HepG2 (cell line): ENCODE measurements around the gene DDX6.

ENCODE experiments used
- ZNF558 ChIP-seq: sonication (generic); formaldehyde crosslinking; IDR thresholded peaks from 2 replicates; pipeline ENCODE4 v1.9.0; 2022; ENCODE audit warnings: mild to moderate bottlenecking, missing genetic modification reagents, borderline replicate concordance
- TF ChIP-seq, protein P1 (sequence below): sonication (generic); formaldehyde crosslinking; IDR thresholded peaks from 2 replicates; pipeline ENCODE4 v1.5.0; 2020; ENCODE audit warnings: mild to moderate bottlenecking, missing genetic modification reagents, moderate library complexity
- TF ChIP-seq, protein P2 (sequence below): sonication (generic); formaldehyde crosslinking; conservative IDR thresholded peaks from 2 replicates; pipeline ENCODE4 v1.4.0; 2020; ENCODE audit warnings: missing genetic modification reagents

DNA sequence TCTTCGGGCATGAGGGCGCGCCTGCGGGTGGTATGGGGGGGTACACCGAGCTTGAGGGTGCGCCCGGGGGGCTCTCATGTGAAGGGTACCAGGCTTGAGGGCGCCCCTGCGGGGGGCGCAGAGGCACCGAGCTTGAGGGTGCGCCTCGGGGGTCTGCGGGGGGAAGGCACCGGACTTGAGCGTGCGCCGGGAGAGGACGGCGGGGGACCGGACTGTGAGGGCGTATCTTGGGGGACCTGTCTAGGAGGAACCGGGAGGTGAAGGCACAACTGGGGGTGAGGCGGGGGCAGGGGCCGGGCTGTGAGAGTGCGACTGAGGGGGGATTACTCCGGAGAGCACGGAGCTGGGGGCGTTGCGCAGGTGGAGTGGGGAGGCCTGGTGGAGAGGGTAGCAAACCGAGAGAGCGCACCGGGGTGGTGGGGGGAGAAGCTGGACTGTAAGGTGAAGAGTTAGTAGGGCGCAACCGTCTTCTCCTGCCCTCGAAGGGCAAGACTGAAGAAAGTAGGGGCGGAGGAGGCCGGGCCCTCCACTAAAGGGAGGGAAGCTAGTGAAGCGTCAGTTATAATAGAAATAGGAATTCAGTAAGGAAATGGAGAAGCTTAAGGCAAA lies 1.1 kb upstream of the DDX6 start:
- TF ChIP-seq, protein P1, sequence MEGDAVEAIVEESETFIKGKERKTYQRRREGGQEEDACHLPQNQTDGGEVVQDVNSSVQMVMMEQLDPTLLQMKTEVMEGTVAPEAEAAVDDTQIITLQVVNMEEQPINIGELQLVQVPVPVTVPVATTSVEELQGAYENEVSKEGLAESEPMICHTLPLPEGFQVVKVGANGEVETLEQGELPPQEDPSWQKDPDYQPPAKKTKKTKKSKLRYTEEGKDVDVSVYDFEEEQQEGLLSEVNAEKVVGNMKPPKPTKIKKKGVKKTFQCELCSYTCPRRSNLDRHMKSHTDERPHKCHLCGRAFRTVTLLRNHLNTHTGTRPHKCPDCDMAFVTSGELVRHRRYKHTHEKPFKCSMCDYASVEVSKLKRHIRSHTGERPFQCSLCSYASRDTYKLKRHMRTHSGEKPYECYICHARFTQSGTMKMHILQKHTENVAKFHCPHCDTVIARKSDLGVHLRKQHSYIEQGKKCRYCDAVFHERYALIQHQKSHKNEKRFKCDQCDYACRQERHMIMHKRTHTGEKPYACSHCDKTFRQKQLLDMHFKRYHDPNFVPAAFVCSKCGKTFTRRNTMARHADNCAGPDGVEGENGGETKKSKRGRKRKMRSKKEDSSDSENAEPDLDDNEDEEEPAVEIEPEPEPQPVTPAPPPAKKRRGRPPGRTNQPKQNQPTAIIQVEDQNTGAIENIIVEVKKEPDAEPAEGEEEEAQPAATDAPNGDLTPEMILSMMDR (CRISPR knock-in tag) = no peak
- TF ChIP-seq, protein P2, sequence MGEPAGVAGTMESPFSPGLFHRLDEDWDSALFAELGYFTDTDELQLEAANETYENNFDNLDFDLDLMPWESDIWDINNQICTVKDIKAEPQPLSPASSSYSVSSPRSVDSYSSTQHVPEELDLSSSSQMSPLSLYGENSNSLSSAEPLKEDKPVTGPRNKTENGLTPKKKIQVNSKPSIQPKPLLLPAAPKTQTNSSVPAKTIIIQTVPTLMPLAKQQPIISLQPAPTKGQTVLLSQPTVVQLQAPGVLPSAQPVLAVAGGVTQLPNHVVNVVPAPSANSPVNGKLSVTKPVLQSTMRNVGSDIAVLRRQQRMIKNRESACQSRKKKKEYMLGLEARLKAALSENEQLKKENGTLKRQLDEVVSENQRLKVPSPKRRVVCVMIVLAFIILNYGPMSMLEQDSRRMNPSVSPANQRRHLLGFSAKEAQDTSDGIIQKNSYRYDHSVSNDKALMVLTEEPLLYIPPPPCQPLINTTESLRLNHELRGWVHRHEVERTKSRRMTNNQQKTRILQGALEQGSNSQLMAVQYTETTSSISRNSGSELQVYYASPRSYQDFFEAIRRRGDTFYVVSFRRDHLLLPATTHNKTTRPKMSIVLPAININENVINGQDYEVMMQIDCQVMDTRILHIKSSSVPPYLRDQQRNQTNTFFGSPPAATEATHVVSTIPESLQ = no peak
- no peak for TF ChIP-seq ZNF558
